Upper lobe of left lung (tissue), 6 donors: Measurements from ENCODE around the gene ATP2B2. TPM values are rescaled to one million over a fixed set of nuclear protein-coding genes. Genes with fewer than 3 reads are reported as not detected.

Experiments used
- ATAC-seq, 2 donors: fragments of 200-7000 bp; cut with Tn5 transposase; one replicate each; pipeline ENCODE4 v1.9.1; 2022; ENCODE audit warnings: mild to moderate bottlenecking in 2 of 2, moderate library complexity in 2 of 2; ENCODE audit not compliant: low FRiP score in 2 of 2
- DNase-seq, 2 donors: peaks; one replicate each; pipeline ENCODE4 v3.0.0-alpha.2; 2019 to 2020
- H3K27ac ChIP-seq, 4 donors: fragments of 200-600 bp; sonication (generic); one replicate each; pipeline ENCODE4 v1.5.1; 2016 to 2019
- H3K27me3 ChIP-seq, 4 donors: fragments of 200-600 bp; sonication (generic); one replicate each; pipeline ENCODE4 v1.5.1; 2017 to 2019
- H3K36me3 ChIP-seq, 4 donors: fragments of 200-600 bp; sonication (generic); one replicate each; pipeline ENCODE4 v1.5.1; 2016 to 2019
- H3K4me1 ChIP-seq, 4 donors: fragments of 200-600 bp; sonication (generic); one replicate each; pipeline ENCODE4 v1.5.1; 2018 to 2019
- H3K4me3 ChIP-seq, 4 donors: fragments of 200-600 bp; sonication (generic); one replicate each; pipeline ENCODE4 v1.5.1; 2017 to 2019; ENCODE audit warnings: mild to moderate bottlenecking in 2 of 4, moderate library complexity in 1 of 4
- H3K9me3 ChIP-seq, 4 donors: fragments of 200-600 bp; sonication (generic); one replicate each; pipeline ENCODE4 v1.5.1; 2018 to 2019
- CTCF ChIP-seq, 6 experiments: fragments of 450-650 bp in 4 of 6; fragments of 200-600 bp in 2 of 6; sonication (generic) in 2 of 6; IDR thresholded peaks; one replicate each; pipeline ENCODE4 v1.5.1; 2016 to 2019; ENCODE audit warnings: antibody characterized with exemption in 6 of 6
- EP300 ChIP-seq, 4 donors: sonication (generic); formaldehyde crosslinking; IDR thresholded peaks; one replicate each; pipeline ENCODE4 v1.5.1; 2017; ENCODE audit warnings: antibody characterized with exemption in 4 of 4, control low read depth in 2 of 4
- POLR2A ChIP-seq, 4 donors: fragments of 450-650 bp; IDR thresholded peaks; one replicate each; pipeline ENCODE4 v1.5.1; 2016 to 2017; ENCODE audit warnings: antibody characterized with exemption in 4 of 4, mild to moderate bottlenecking in 2 of 4
- POLR2AphosphoS5 ChIP-seq, 2 donors: sonication (generic); formaldehyde crosslinking; IDR thresholded peaks; one replicate each; pipeline ENCODE4 v1.5.1; 2017; ENCODE audit warnings: antibody characterized with exemption in 2 of 2
- WGBS, 2 donors: methylation state at CpG; one replicate each; pipeline ENCODE4 v1.1.5; 2017 to 2018; 5-methylcytosine and 5-hydroxymethylcytosine counted together
- total RNA-seq, 6 donors: library from RNA; depleted of rRNA in 4 of 6; stranded (reverse); fragments of >200 nt in 4 of 6; gene quantifications; one replicate each; pipeline versions ENCODE4 v1.1.0 to v1.2.1, GENCODE V29; 2016 to 2021
- donor health status: DM: no; HTN: no; CAD: no; lungs with moderate emphysema.
- donor health status: DM: no; HTN: yes; CAD: no; lungs with severe emphysema.

Gene ATP2B2
- total RNA-seq, 6 donors from 2014 or later, result 0.13 to 0.30 TPM; not detected in 4

GRCh38 chr3:10510743-10511432 is 5.5 kb upstream of the ATP2B2 start:
- WGBS, 2 donors, result 75 to 81% methylated on average over 6 of the region's 6 CpGs
- H3K4me3 ChIP-seq, result no peak overlapping the region
- DNase-seq (no peak), ATAC-seq (no peak)
- no peaks in the 10 kb centered on the region for H3K36me3 ChIP-seq
- TF ChIP-seq EP300 (IDR thresholded peaks at IDR 0.05), result no peak
- TF ChIP-seq POLR2A (IDR thresholded peaks at IDR 0.05), result no peak
- no peak for TF ChIP-seq POLR2AphosphoS5 (IDR thresholded peaks at IDR 0.05)
- TF ChIP-seq CTCF (IDR thresholded peaks at IDR 0.05), result no peak
- peaks cover 0 to 1% (median under 1%) of the 10 kb centered on the region in 4 donors for H3K4me1 ChIP-seq
- H3K9me3 ChIP-seq, result no peaks in the 10 kb centered on the region
- peaks cover 0 to 5% (median 0%) of the 10 kb centered on the region in 4 donors for H3K27me3 ChIP-seq
- no peak overlapping the region for H3K27ac ChIP-seq

GRCh38 chr3:10510086-10510742 is 4.8 kb upstream of the ATP2B2 start:
- H3K9me3 ChIP-seq, result no peaks in the 10 kb centered on the region
- peaks cover 2 to 8% (median 5%) of the 10 kb centered on the region in 4 donors for H3K4me1 ChIP-seq
- H3K4me3 ChIP-seq, result no peak overlapping the region
- H3K36me3 ChIP-seq, result no peaks in the 10 kb centered on the region
- no peak for DNase-seq
- H3K27me3 ChIP-seq, result peaks cover 0 to 9% (median 3%) of the 10 kb centered on the region in 4 donors
- no peak overlapping the region for H3K27ac ChIP-seq
- ATAC-seq, result no peak
- TF ChIP-seq CTCF (IDR thresholded peaks at IDR 0.05), result no peak
- no peak for TF ChIP-seq POLR2AphosphoS5 (IDR thresholded peaks at IDR 0.05)
- 77 to 78% methylated on average over 10 of the region's 10 CpGs for WGBS, 2 donors

DNA sequence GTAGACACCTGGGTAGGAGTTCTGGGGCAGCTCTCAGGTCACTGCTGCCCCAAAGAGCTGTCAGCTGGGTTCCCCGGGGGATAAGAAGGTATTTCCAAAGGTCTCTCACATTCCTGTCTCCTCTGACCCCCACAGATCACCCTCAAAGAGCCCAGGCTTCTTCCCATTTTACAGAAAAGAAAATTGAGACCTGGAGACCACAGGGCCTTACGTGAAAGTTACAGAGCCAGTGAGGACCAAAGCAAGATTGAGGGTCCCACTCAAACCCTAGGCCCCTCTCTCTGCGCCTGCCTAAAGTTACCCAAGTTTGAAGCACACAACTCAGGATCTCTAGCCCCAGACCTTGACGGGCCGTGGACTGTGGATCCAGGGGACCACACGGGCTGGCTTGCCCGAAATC is 3.9 kb upstream of the ATP2B2 start:
- Histone ChIP-seq H3K4me3 (no peak overlapping the region), H3K9me3 (no peaks in the 10 kb centered on the region), H3K4me1 (peaks cover 6 to 15% (median 9%) of the 10 kb centered on the region in 4 donors), H3K27me3 (peaks cover 0 to 17% (median 7%) of the 10 kb centered on the region in 4 donors), H3K27ac (no peak overlapping the region), H3K36me3 (no peaks in the 10 kb centered on the region)
- WGBS, 2 donors, result 80 to 84% methylated on average over 5 to 7 of the region's 7 CpGs
- TF ChIP-seq CTCF (IDR thresholded peaks at IDR 0.05) (no peak), POLR2AphosphoS5 (IDR thresholded peaks at IDR 0.05) (no peak), POLR2A (IDR thresholded peaks at IDR 0.05) (no peak), EP300 (IDR thresholded peaks at IDR 0.05) (no peak)
- ATAC-seq, result no peak
- DNase-seq, result no peak

DNA sequence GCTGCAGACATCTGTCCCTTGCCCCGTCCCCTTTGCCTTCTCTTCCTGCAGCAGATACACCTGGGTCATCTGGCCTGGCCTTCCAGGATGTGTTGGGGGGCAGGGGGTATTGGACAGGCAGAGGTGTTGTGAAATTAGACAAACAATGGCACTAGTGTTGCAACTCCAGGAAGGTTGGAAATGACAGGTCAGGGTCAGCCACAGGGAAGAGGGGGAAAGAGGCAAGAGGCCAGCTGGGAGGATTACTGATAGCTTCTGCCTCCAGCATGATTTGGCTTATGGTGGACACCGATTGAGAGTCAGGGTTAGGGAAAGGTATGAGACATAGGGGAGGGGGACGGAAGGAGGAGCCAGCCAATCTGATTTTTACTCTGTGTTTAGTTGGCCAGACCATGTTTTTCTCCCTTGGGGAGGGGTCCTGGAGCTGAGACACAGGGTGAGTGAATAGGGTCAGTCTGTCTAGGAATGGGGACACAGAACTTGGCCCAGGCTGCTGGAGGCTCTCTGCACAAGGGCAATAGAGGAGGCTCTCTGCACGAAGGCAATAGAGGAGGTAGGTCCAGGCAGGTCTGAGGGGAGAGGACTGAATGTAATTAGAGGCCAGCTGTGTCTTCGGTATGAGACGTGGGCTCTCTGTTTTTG is 3.4 kb upstream of the ATP2B2 start:
- Histone ChIP-seq H3K4me3 (no peak overlapping the region), H3K9me3 (no peaks in the 10 kb centered on the region), H3K4me1 (peaks cover 6 to 15% (median 9%) of the 10 kb centered on the region in 4 donors), H3K36me3 (no peaks in the 10 kb centered on the region), H3K27ac (no peak overlapping the region), H3K27me3 (peaks cover 0 to 18% (median 8%) of the 10 kb centered on the region in 4 donors)
- no peak for DNase-seq
- ATAC-seq, result no peak
- WGBS, 2 donors, result 70% methylated on average over 6 of the region's 6 CpGs
- TF ChIP-seq EP300 (IDR thresholded peaks at IDR 0.05) (no peak), POLR2A (IDR thresholded peaks at IDR 0.05) (no peak), CTCF (IDR thresholded peaks at IDR 0.05) (no peak), POLR2AphosphoS5 (IDR thresholded peaks at IDR 0.05) (no peak)
